H9 (cell line): ENCODE results near the gene FXYD4. TPM values are rescaled to one million over a fixed set of nuclear protein-coding genes. Genes with fewer than 3 reads are reported as not detected.

Experiments used
- DNase-seq: peaks from one replicate; pipeline ENCODE4 v3.0.0-alpha.2; 2017
- H2AFZ ChIP-seq: one replicate; pipeline ENCODE4 v1.6.1; 2013; ENCODE audit warnings: mild to moderate bottlenecking, low read length, control low read depth, moderate library complexity
- H2AK5ac ChIP-seq: 2 replicates; pipeline ENCODE4 v1.6.1; 2013; ENCODE audit warnings: low read length, control low read depth, mixed read lengths; ENCODE audit not compliant: insufficient read length
- H2BK120ac ChIP-seq: one replicate; pipeline ENCODE4 v1.6.1; 2013; ENCODE audit warnings: low read depth, mild to moderate bottlenecking, low read length, control low read depth, inconsistent platforms; ENCODE audit not compliant: poor library complexity, severe bottlenecking
- H2BK12ac ChIP-seq: 2 replicates; pipeline ENCODE4 v1.6.1; 2013; ENCODE audit warnings: low read length, control low read depth, mixed read lengths, low read depth; ENCODE audit not compliant: insufficient read length
- H2BK15ac ChIP-seq: 2 replicates; pipeline ENCODE4 v1.6.1; 2013; ENCODE audit warnings: low read depth, low read length, control low read depth
- H2BK20ac ChIP-seq: one replicate; pipeline ENCODE4 v1.6.1; 2013; ENCODE audit warnings: low read depth, mild to moderate bottlenecking, low read length, control low read depth, inconsistent platforms; ENCODE audit not compliant: poor library complexity, severe bottlenecking
- H2BK5ac ChIP-seq: 2 replicates; pipeline ENCODE4 v1.6.1; 2013; ENCODE audit warnings: low read length, control low read depth, mixed read lengths; ENCODE audit not compliant: insufficient read length
- H3K14ac ChIP-seq: 2 replicates; pipeline ENCODE4 v1.6.1; 2013; ENCODE audit warnings: low read length, control low read depth; ENCODE audit not compliant: insufficient read depth
- H3K18ac ChIP-seq: 2 replicates; pipeline ENCODE4 v1.6.1; 2013; ENCODE audit warnings: low read depth, mild to moderate bottlenecking, mixed read lengths, low read length, control low read depth; ENCODE audit not compliant: insufficient read length
- H3K23ac ChIP-seq: 2 replicates; pipeline ENCODE4 v1.6.1; 2013; ENCODE audit warnings: low read length, control low read depth, mixed read lengths, low read depth; ENCODE audit not compliant: insufficient read length
- H3K23me2 ChIP-seq: 2 replicates; pipeline ENCODE4 v1.6.1; 2013; ENCODE audit warnings: low read depth, mild to moderate bottlenecking, mixed read lengths, low read length, control low read depth; ENCODE audit not compliant: insufficient read length, poor library complexity, severe bottlenecking
- H3K27ac ChIP-seq: 2 replicates; pipeline ENCODE4 v1.5.1; 2013; ENCODE audit warnings: low read length, control low read depth, mixed read lengths, low read depth; ENCODE audit not compliant: insufficient read length
- H3K27me3 ChIP-seq: 2 replicates; pipeline ENCODE4 v1.6.1; 2013; ENCODE audit warnings: low read length, control low read depth, inconsistent platforms; ENCODE audit not compliant: insufficient read depth
- H3K4ac ChIP-seq: 2 replicates; pipeline ENCODE4 v1.6.1; 2013; ENCODE audit warnings: low read depth, mild to moderate bottlenecking, control low read depth, inconsistent platforms, low read length, moderate library complexity
- H3K4me1 ChIP-seq: 2 replicates; pipeline ENCODE4 v1.6.1; 2013; ENCODE audit warnings: low read length, control low read depth, inconsistent platforms; ENCODE audit not compliant: insufficient read depth
- H3K4me2 ChIP-seq: 2 replicates; pipeline ENCODE4 v1.6.1; 2013; ENCODE audit warnings: low read length, control low read depth, mixed read lengths; ENCODE audit not compliant: insufficient read length, insufficient read depth
- H3K56ac ChIP-seq: 2 replicates; pipeline ENCODE4 v1.6.1; 2013; ENCODE audit warnings: low read depth, mild to moderate bottlenecking, mixed read lengths, low read length, control low read depth; ENCODE audit not compliant: insufficient read length
- H3K79me1 ChIP-seq: 2 replicates; pipeline ENCODE4 v1.6.1; 2013; ENCODE audit warnings: low read depth, mild to moderate bottlenecking, moderate library complexity, low read length, control low read depth, inconsistent platforms; ENCODE audit not compliant: insufficient read depth, poor library complexity, severe bottlenecking
- H3K79me2 ChIP-seq: 2 replicates; pipeline ENCODE4 v1.6.1; 2013; ENCODE audit warnings: low read length, control low read depth, inconsistent platforms; ENCODE audit not compliant: insufficient read depth
- H3K9ac ChIP-seq: 2 replicates; pipeline ENCODE4 v1.6.1; 2013; ENCODE audit warnings: low read length, control low read depth, mixed read lengths; ENCODE audit not compliant: insufficient read length; ENCODE audit errors: extremely low read depth
- H3K9me3 ChIP-seq: one replicate; pipeline ENCODE4 v1.6.1; 2013; ENCODE audit warnings: low read depth, low read length, inconsistent platforms; ENCODE audit not compliant: control insufficient read depth
- H3T11ph ChIP-seq: one replicate; pipeline ENCODE4 v1.6.1; 2013; ENCODE audit warnings: mild to moderate bottlenecking, low read length, control low read depth, inconsistent platforms
- H4K20me1 ChIP-seq: one replicate; pipeline ENCODE4 v1.6.1; 2013; ENCODE audit not compliant: control insufficient read depth, insufficient read length, insufficient read depth
- H4K5ac ChIP-seq: 2 replicates; pipeline ENCODE4 v1.6.1; 2013; ENCODE audit warnings: low read depth, mild to moderate bottlenecking, mixed read lengths, low read length, control low read depth; ENCODE audit not compliant: insufficient read length
- H4K8ac ChIP-seq: replicated peaks from 2 replicates; pipeline ENCODE4 v1.6.1; 2013; ENCODE audit warnings: low read length, control low read depth, mixed read lengths, low read depth; ENCODE audit not compliant: insufficient read length
- H4K91ac ChIP-seq: 2 replicates; pipeline ENCODE4 v1.6.1; 2013; ENCODE audit warnings: low read depth, mild to moderate bottlenecking, moderate library complexity, mixed read lengths, low read length, control low read depth; ENCODE audit not compliant: insufficient read length
- H3K27ac Mint-ChIP-seq, 3 experiments: 2 replicates in 2 of 3; 3 replicates in 1 of 3; pipeline ENCODE4 v1.8.0; 2020 to 2021; ENCODE audit warnings: mixed read lengths in 3 of 3, mild to moderate bottlenecking in 1 of 3, moderate library complexity in 1 of 3
- H3K27me3 Mint-ChIP-seq: 2 replicates; pipeline ENCODE4 v1.8.0; 2021; ENCODE audit warnings: low read depth, mild to moderate bottlenecking, moderate library complexity, mixed read lengths
- H3K36me3 Mint-ChIP-seq, 3 experiments: 2 replicates in 2 of 3; 3 replicates in 1 of 3; pipeline ENCODE4 v1.8.0; 2020 to 2021; ENCODE audit warnings: low read depth in 3 of 3, mixed read lengths in 3 of 3; ENCODE audit not compliant: insufficient read depth in 1 of 3
- H3K4me1 Mint-ChIP-seq, 2 experiments: 2 replicates each; pipeline ENCODE4 v1.8.0; 2020; ENCODE audit warnings: mixed read lengths in 2 of 2
- H3K4me3 Mint-ChIP-seq, 2 experiments: 2 replicates in 1 of 2; 3 replicates in 1 of 2; pipeline ENCODE4 v1.8.0; 2020 to 2021; ENCODE audit warnings: mild to moderate bottlenecking in 2 of 2, mixed read lengths in 2 of 2, moderate library complexity in 1 of 2
- H3K9me3 Mint-ChIP-seq, 2 experiments: 2 replicates in 1 of 2; 3 replicates in 1 of 2; pipeline ENCODE4 v1.8.0; 2020; ENCODE audit warnings: mild to moderate bottlenecking in 2 of 2, mixed read lengths in 2 of 2, moderate library complexity in 1 of 2
- WGBS: extraction: QIAGEN DNeasy Blood & Tissue Kit; methylation state at CpG from one replicate; pipeline ENCODE4 v1.1.7; 2013; ENCODE audit warnings: missing lambda C conversion rate, low lambda C conversion rate, mixed read lengths; ENCODE audit not compliant: insufficient read length; ENCODE audit errors: extremely low coverage; 5-methylcytosine and 5-hydroxymethylcytosine counted together
- total RNA-seq: library from RNA; stranded (reverse); gene quantifications from 2 replicates; pipeline ENCODE4 v1.2.1, GENCODE V29; 2021
- TF ChIP-seq, protein P1 (sequence below): fragments of 200-600 bp; sonication (generic); conservative IDR thresholded peaks from 3 replicates; pipeline ENCODE4 v1.8.0; 2021; ENCODE audit warnings: antibody characterized with exemption, mild to moderate bottlenecking

The FXYD4 gene
- total RNA-seq, 1 experiment from 2014 or later: not detected

GRCh38 chr10:43380610-43381222 is 9.3 kb downstream of the FXYD4 start:
- Histone ChIP-seq H3K9ac (no peak overlapping the region), H3K79me2 (no peaks in the 10 kb centered on the region), H3K4me2 (no peak overlapping the region), H3K9me3 (no peaks in the 10 kb centered on the region), H3K4ac (no peak overlapping the region), H3K56ac (no peak overlapping the region), H2BK20ac (no peak overlapping the region), H3K23ac (no peak overlapping the region), H3K4me1 (no peaks in the 10 kb centered on the region), H3K27ac (no peak overlapping the region), H3K14ac (no peak overlapping the region), H4K8ac (no peak overlapping the region), H4K5ac (no peak overlapping the region), H3K27me3 (no peaks in the 10 kb centered on the region), H2BK15ac (no peak overlapping the region), H3K18ac (no peak overlapping the region), H2BK5ac (no peak overlapping the region), H2BK120ac (no peak overlapping the region), H4K20me1 (no peaks in the 10 kb centered on the region), H4K91ac (no peak overlapping the region), H3K23me2 (no peaks in the 10 kb centered on the region), H3K79me1 (no peaks in the 10 kb centered on the region), H3T11ph (no peak overlapping the region), H2AK5ac (no peak overlapping the region), H2AFZ (no peak overlapping the region), H2BK12ac (no peak overlapping the region)
- H3K9me3 Mint-ChIP-seq: no peaks in the 10 kb centered on the region; a peak in 1 of 5 replicates
- peaks cover 1 to 7% (median 3%) of the 10 kb centered on the region in 3 experiments; a peak in 5 of 7 replicates for H3K36me3 Mint-ChIP-seq
- WGBS: no CpG with 5 or more reads among the region's 5 CpGs
- TF ChIP-seq, protein P1, sequence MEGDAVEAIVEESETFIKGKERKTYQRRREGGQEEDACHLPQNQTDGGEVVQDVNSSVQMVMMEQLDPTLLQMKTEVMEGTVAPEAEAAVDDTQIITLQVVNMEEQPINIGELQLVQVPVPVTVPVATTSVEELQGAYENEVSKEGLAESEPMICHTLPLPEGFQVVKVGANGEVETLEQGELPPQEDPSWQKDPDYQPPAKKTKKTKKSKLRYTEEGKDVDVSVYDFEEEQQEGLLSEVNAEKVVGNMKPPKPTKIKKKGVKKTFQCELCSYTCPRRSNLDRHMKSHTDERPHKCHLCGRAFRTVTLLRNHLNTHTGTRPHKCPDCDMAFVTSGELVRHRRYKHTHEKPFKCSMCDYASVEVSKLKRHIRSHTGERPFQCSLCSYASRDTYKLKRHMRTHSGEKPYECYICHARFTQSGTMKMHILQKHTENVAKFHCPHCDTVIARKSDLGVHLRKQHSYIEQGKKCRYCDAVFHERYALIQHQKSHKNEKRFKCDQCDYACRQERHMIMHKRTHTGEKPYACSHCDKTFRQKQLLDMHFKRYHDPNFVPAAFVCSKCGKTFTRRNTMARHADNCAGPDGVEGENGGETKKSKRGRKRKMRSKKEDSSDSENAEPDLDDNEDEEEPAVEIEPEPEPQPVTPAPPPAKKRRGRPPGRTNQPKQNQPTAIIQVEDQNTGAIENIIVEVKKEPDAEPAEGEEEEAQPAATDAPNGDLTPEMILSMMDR: no peak; the same call in 1 of the 3 replicates
- H3K27me3 Mint-ChIP-seq: no peaks in the 10 kb centered on the region; the same call in 1 of the 2 replicates
- H3K4me3 Mint-ChIP-seq: no peak overlapping the region
- DNase-seq: no peak
- peaks cover 24% of the 10 kb centered on the region in 2 experiments for H3K4me1 Mint-ChIP-seq
- H3K27ac Mint-ChIP-seq: no peak overlapping the region
